ENCODE measurements around the gene SKIC2.
"Not testable (repeated sequence)": the region's sequence is repeated elsewhere in the genome, so short reads cannot be mapped to it uniquely, and the experiment has no call there.

SKIC2 gene

DNA sequence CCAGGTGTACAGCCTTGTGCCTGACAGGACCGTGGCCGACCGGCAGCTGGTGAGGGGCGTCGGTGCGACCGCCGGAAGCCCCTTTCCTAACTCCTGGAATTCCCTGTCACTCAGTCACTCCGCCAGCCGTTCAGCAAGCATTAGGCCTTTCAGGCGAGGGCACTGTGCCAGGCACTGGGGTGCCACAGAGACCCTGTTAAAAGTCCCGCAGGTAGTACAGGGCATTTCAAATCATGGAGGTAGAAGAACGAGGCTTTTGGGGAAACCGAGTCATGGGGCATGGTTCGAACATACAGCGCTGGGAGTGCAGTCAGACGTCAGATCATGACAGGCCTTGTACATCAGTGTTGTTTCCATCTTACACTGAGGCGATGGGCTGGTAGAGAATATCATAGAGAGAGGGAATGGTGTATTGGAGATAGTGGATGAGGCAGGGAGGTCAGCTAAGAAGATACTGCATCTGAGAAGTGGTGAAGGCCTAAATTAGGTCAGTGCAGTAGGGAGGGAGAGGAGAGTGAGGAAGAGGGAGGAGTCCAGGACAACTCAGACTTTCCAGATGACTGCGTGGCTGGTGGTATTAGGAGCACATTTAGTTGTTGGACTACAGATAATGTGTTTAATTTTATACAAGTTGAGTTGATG lies 13.9 kb downstream of the SKIC2 start:
- peak overlapping the region; percentile 85 for H3K9ac ChIP-seq (ENCODE audit: low read length)
- no peak overlapping the region for H3K27ac ChIP-seq (ENCODE audit: low read length)
- peak overlapping the region; percentile 65 for H2AFZ ChIP-seq (ENCODE audit: low read depth, low read length)
- peak overlapping the region; percentile 89 for H3K4me2 ChIP-seq (ENCODE audit: low read length)
- peak overlapping the region; percentile 80 for H3K4me3 ChIP-seq (ENCODE audit: low read length)
- TF ChIP-seq, protein P1, sequence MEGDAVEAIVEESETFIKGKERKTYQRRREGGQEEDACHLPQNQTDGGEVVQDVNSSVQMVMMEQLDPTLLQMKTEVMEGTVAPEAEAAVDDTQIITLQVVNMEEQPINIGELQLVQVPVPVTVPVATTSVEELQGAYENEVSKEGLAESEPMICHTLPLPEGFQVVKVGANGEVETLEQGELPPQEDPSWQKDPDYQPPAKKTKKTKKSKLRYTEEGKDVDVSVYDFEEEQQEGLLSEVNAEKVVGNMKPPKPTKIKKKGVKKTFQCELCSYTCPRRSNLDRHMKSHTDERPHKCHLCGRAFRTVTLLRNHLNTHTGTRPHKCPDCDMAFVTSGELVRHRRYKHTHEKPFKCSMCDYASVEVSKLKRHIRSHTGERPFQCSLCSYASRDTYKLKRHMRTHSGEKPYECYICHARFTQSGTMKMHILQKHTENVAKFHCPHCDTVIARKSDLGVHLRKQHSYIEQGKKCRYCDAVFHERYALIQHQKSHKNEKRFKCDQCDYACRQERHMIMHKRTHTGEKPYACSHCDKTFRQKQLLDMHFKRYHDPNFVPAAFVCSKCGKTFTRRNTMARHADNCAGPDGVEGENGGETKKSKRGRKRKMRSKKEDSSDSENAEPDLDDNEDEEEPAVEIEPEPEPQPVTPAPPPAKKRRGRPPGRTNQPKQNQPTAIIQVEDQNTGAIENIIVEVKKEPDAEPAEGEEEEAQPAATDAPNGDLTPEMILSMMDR (IDR thresholded peaks at IDR 0.05; ENCODE audit: low read depth, low read length), result no peak
- TF ChIP-seq EZH2phosphoT487 (IDR thresholded peaks at IDR 0.05; ENCODE audit: low read depth), result no peak
- H3K27me3 ChIP-seq (ENCODE audit: low read depth, low read length), result no peaks in the 10 kb centered on the region
- H3K36me3 ChIP-seq (replicated peaks; ENCODE audit: low read depth, low read length), result no peaks in the 10 kb centered on the region
- H4K20me1 ChIP-seq (ENCODE audit: insufficient read depth, low read length), result no peaks in the 10 kb centered on the region
- H3K9me3 ChIP-seq (ENCODE audit: insufficient read depth, low read length), result no peaks in the 10 kb centered on the region
- peaks cover 14% of the 10 kb centered on the region for H3K4me1 ChIP-seq (ENCODE audit: low read length)
- peaks cover 11% of the 10 kb centered on the region for H3K79me2 ChIP-seq (ENCODE audit: low read length)

GRCh38 chr6:31976065-31976464 lies 17.1 kb downstream of the SKIC2 start:
- H3K27me3 ChIP-seq (ENCODE audit: low read depth, low read length); H3K4me3 ChIP-seq (ENCODE audit: low read length); H3K36me3 ChIP-seq (replicated peaks; ENCODE audit: low read depth, low read length); H3K9me3 ChIP-seq (ENCODE audit: insufficient read depth, low read length); H3K27ac ChIP-seq (ENCODE audit: low read length); H3K9ac ChIP-seq (ENCODE audit: low read length); H4K20me1 ChIP-seq (ENCODE audit: insufficient read depth, low read length); H2AFZ ChIP-seq (ENCODE audit: low read depth, low read length); H3K79me2 ChIP-seq (ENCODE audit: low read length); H3K4me2 ChIP-seq (ENCODE audit: low read length): not testable (repeated sequence)
- peaks cover 10% of the 10 kb centered on the region for H3K4me1 ChIP-seq (ENCODE audit: low read length)

GRCh38 chr6:31977816-31978431 lies 18.9 kb downstream of the SKIC2 start:
- Histone ChIP-seq H2AFZ (ENCODE audit: low read depth, low read length) (no peak overlapping the region), H3K4me2 (ENCODE audit: low read length) (no peak overlapping the region), H3K27ac (ENCODE audit: low read length) (no peak overlapping the region), H3K27me3 (ENCODE audit: low read depth, low read length) (no peaks in the 10 kb centered on the region), H4K20me1 (ENCODE audit: insufficient read depth, low read length) (no peaks in the 10 kb centered on the region), H3K79me2 (ENCODE audit: low read length) (no peaks in the 10 kb centered on the region), H3K4me1 (ENCODE audit: low read length) (peaks cover 5% of the 10 kb centered on the region), H3K9me3 (ENCODE audit: insufficient read depth, low read length) (no peaks in the 10 kb centered on the region), H3K4me3 (ENCODE audit: low read length) (no peak overlapping the region), H3K9ac (ENCODE audit: low read length) (no peak overlapping the region), H3K36me3 (replicated peaks; ENCODE audit: low read depth, low read length) (no peaks in the 10 kb centered on the region)
- TF ChIP-seq, protein P1 (IDR thresholded peaks at IDR 0.05; ENCODE audit: low read depth, low read length), result no peak
- no peak for TF ChIP-seq EZH2phosphoT487 (IDR thresholded peaks at IDR 0.05; ENCODE audit: low read depth)

DNA sequence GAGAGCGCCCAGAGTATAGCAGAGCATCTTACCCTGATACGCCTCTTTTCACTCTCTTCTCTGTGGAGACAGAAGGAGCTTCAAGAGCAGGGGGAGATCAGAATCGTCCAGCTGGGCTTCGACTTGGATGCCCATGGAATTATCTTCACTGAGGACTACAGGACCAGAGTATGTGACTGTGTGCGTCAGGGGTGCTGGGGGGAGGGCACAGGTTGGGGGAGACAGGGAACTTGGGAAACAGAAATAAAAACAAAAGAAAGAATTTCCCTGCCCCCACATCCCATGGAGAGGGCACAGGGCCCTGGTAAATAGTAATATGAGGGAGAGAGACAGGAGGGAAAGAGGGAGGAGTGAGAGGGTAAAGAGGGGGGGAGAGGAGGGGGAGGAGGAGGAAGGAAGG lies 19.9 kb downstream of the SKIC2 start:
- H3K4me2 ChIP-seq (ENCODE audit: low read length), result no peak overlapping the region
- H3K27ac ChIP-seq (ENCODE audit: low read length), result no peak overlapping the region
- no peaks in the 10 kb centered on the region for H3K4me1 ChIP-seq (ENCODE audit: low read length)
- H4K20me1 ChIP-seq (ENCODE audit: insufficient read depth, low read length), result no peaks in the 10 kb centered on the region
- no peaks in the 10 kb centered on the region for H3K9me3 ChIP-seq (ENCODE audit: insufficient read depth, low read length)
- H3K9ac ChIP-seq (ENCODE audit: low read length), result no peak overlapping the region
- no peak overlapping the region for H2AFZ ChIP-seq (ENCODE audit: low read depth, low read length)
- H3K4me3 ChIP-seq (ENCODE audit: low read length), result no peak overlapping the region
- H3K36me3 ChIP-seq (replicated peaks; ENCODE audit: low read depth, low read length), result no peaks in the 10 kb centered on the region
- no peaks in the 10 kb centered on the region for H3K79me2 ChIP-seq (ENCODE audit: low read length)
- H3K27me3 ChIP-seq (ENCODE audit: low read depth, low read length), result no peaks in the 10 kb centered on the region
- TF ChIP-seq, protein P1 (IDR thresholded peaks at IDR 0.05; ENCODE audit: low read depth, low read length), result no peak
- no peak for TF ChIP-seq EZH2phosphoT487 (IDR thresholded peaks at IDR 0.05; ENCODE audit: low read depth)

All from OCI-LY3 (cell line).